Stimulated activated naive CD4-positive, alpha-beta T cell (primary cell): ENCODE data around the gene ST8SIA3.
"Not testable (repeated sequence)": the region's sequence is repeated elsewhere in the genome, so short reads cannot be mapped to it uniquely, and the experiment has no call there.

Experiments used
- DNase-seq, 6 experiments: peaks; one replicate each; lab custom pipeline; 2025; lab: John Stamatoyannopoulos, UW

ST8SIA3 gene

DNA sequence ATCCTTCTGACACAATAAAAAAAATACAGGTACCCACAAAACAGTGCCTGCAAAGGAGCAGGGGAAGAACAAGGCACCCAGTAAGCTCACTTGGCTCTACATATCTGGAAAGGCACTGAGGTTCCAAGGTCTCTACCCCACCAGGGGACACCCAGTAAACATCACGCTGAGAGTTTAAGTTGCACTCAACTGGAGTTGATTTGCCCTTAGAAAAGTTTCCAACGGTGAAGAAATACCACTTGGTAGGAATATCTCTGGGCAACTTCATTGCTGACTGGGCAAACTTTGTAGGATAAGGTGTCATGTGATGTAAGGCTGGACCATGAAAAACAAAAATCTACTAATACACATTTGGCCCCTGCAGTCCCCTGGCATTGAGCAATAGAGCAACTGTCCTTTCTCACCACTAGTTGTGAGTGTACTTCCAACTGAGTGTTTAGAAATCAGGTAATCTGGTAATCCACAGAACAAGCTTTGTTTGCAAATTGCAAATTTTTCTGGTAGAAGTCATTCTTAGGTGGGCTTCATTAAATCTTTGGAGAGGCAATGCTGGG is 14.2 kb downstream of the ST8SIA3 start:
- DNase-seq: no peak

DNA sequence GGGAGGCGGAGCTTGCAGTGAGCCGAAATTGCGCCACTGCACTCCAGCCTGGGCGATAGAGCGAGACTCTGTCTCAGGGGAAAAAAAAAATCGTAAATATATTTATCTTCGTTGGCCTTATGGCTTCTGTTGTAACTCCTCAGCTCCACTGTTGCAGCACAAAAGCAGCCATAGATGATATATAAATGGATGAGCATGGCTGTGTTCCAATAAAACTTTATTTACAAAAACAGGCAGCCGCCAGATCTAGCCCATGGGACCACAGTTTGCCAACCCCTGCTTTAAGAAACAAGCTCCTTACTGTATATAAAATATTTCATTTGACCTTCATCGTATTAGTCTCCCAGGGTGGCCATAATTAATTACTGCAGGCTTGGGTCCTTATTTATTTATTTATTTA is 20.1 kb downstream of the ST8SIA3 start:
- DNase-seq: no peak

DNA sequence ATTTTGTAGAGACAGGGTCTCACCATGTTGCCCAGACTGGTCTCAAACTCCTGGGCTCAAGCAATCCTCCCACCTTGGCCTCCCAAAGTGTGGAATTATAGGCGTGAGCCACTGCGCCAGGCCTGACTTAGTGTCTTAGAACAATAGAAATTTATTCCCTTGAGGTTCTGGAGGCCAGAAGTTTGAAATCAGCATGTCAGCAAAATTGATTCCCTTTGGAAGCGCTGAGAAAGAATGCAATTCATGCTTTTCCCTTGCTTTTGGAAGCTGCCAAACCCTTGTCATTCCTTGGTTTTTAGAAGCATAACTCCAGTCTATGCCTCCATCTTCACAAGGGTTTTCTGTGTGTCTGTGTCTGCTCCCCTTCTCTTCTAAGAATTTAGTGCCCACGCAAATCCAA is 20.7 kb downstream of the ST8SIA3 start:
- DNase-seq: no peak

DNA sequence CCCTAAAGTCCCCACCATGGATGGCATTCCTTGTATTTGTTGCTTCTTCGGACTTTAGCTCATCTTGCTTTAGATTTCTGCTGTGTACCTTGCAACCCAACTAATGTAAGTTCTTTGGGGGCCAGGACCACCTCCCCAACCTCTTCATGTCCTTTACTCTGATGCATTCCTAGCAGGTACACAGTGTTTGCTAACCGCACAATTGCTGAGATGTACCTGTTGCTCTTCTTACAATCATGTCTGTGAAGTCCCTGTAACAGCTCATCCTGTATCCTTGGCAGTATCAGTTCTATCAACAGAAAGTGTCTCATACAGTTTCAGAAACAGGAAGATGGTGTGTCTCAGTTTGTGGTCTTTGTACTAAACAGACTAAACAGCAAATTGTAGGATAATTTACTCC is 24.1 kb downstream of the ST8SIA3 start:
- DNase-seq: no peak

DNA sequence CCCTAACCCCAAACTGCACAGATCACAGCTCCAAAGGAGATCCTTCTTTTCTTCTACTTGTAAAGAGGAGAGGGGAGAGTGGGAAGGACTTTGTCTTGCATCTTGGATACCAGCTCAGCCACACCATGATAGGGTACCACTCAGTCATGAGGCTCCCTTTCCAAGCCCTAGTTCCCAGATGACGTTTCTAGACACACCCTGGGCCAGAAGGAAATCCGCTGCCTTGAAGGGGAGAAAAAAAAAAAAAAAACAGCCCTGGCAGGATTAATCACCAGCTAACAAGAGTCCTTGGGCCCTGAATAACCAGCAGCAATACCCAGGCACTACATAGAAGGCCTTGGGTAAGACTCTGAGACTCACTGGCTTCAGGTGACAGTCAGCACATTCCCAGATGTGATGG is 36.9 kb downstream of the ST8SIA3 start:
- no peak for DNase-seq

DNA sequence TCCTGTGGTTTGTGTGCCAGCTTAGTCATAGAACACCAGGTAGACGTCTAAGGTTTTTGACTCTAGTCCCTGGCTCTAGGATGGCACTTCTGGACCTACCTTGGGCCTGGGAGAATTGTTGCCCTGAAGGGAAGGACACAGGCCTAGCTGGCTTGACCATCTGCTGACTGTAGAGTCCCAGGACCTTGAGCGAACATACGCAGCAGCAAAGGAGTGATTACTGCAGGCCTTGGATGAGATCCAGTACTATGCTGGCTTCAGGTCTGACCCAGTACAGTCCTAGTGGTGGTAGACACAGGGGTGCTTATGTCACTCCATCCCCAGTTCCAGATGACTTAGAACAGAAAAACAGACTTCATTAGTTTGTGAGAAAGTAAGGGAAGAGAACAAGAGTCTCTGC is 37.7 kb downstream of the ST8SIA3 start:
- DNase-seq: no peak

DNA sequence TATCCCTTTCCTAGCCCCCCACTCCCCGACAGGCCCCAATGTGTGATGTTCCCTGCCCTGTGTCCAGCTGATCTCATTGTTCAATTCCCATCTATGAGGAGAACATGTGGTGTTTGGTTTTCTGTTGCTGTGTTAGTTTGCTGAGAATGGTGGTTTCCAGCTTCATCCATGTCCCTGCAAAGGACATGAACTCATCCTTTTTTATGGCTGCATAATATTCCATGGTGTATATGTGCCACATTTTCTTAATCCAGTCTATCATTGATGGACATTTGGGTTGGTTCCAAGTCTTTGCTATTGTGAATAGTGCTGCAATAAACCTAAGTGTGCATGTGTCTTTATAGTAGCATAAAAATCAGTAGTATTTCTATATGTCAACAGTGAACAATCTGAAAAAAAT is 42.4 kb downstream of the ST8SIA3 start:
- not testable (repeated sequence) for DNase-seq

DNA sequence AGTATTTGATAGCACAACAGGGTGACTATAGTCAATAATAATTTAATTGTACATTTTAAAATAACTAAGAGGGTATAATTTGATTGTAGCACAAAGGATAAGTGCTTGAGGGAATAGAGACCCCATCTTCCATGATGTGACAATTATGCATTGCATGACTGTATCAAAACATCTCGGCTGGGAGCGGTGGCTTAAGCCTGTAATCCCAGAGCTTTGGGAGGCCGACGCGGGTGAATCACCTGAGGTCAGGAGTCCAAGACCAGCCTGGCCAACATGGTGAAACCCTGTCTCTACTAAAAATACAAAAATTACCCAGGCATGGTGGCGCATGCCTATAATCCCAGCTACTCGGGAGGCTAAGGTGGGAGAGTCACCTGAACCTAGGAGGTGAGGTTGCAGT is 44.5 kb downstream of the ST8SIA3 start:
- DNase-seq: not testable (repeated sequence)

DNA sequence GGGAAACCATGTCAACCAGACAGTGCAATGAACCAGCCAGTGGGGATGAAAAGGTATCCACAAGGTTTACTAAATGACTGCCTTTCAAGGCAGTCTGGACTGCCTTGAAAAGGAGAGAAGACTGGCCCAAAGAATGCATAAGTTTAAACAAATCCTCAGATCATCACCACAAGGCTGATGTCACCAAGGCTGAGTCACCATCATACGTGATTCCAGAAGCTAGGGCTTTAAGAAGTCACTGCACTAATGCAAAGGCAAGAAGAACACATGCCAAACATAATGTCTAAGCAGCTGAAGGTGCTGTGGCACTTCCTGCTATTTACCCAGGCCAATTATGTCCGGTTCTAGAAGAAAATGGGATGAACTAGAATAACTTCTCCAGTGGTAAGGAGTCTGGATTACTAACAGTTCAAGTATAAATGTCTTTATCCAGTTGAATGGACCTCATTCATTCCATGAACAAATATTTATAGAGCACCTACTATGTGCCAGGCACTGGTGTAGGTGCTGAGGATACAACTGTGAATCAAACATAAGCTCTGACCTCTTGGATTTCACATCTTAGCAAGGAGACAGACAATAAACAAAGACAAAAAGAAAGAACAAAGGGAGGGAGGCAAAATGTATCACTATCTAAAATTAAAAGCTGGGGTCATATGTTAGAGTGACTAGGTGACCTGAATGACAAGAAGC is 45.2 kb downstream of the ST8SIA3 start:
- no peak for DNase-seq

DNA sequence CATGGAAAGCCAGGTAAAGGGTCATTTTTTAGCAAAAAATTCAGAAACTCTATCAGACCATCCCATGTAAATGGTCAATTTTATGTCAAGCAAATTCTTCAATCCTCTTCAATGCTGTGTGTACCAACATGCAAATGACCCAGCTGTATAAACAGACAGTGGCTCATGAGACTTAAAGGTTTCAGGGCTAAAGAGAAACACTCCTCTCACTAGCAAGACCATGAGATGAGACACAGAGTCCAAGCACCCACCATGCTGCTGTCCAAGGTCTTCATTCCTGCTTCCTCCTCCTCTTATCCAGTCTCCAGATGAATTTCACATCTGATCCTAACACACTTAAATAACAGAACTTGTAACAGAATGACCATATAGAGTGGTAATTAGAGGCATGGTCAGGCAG is 52.0 kb downstream of the ST8SIA3 start:
- DNase-seq: no peak

DNA sequence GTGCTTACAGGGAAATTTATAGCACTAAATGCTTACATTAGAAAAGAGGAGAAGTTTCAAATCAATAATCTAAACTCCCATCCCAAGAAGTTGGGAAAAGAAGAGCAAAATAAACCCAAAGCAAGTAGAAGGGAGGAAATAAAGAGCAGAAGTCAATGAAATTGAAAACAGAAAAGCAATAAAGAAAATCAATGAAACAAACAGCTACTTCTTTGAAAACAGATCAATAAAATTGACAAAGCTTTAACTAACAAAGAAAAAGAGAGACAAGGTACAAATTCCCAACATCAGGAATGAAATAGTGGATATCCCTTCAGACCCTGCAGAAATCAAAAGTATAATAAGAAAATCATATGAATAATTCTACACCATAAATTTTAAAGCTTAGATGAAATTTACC is 57.3 kb downstream of the ST8SIA3 start:
- DNase-seq: no peak

DNA sequence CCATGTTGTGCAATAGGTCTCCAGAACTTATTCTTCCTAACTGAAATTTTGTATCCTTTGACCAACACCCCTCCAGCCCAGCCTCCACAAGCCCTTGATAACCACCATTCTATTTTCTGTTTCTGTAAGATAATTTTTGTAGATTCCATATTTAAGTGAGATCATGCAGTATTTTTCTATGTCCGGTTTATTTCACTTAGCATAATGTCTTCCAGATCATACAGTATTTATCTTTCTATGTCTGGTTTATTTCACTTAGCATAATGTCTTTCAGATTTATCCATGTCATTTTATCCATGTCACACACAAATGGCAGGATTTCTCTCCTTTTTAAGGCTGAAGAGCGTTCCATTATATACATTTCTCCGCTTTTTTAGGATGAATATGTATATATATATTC is 58.4 kb downstream of the ST8SIA3 start:
- DNase-seq: no peak

DNA sequence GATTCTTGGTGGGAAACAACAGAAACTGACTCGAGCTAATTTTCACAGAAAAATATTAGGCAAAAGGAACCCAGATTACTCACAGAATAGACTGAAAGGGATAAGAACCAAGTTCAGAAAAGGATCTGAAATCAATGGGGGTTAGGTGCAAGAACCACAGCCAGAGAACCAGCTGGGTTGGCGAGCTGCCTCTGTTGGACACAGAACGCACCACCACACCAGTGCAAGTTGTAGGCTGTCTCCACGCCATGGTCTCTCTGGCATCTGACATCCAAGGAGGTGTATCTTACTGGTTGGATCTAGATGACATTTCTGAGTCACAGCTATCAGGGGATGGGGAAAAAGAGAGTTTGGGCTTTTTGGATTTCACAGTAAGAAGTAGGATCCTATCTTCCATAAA is 64.2 kb downstream of the ST8SIA3 start:
- DNase-seq: no peak
